Mucosa of descending colon (tissue), 3 donors: Measurements from ENCODE around the gene GADD45A. TPM values are rescaled to one million over a fixed set of nuclear protein-coding genes. Genes with fewer than 3 reads are reported as not detected.
"Not testable (repeated sequence)": the region's sequence is repeated elsewhere in the genome, so short reads cannot be mapped to it uniquely, and the experiment has no call there.

ENCODE experiments used
- ATAC-seq: fragments of 200-7000 bp; cut with Tn5 transposase; one replicate; pipeline ENCODE4 v1.9.1; 2020; ENCODE audit warnings: mild to moderate bottlenecking, moderate library complexity
- DNase-seq, 3 donors: peaks; one replicate each; pipeline ENCODE4 v3.0.0-alpha.2; 2020
- H3K36me3 ChIP-seq: fragments of 200-600 bp; one replicate; pipeline ENCODE4 v1.8.0; 2021; ENCODE audit warnings: low read depth, mild to moderate bottlenecking
- H3K4me1 ChIP-seq: fragments of 200-600 bp; one replicate; pipeline ENCODE4 v1.8.0; 2021; ENCODE audit warnings: low read depth, mild to moderate bottlenecking
- H3K4me3 ChIP-seq: fragments of 200-600 bp; one replicate; pipeline ENCODE4 v1.8.0; 2021; ENCODE audit warnings: mild to moderate bottlenecking
- H3K9me3 ChIP-seq: fragments of 200-600 bp; one replicate; pipeline ENCODE4 v1.8.0; 2021; ENCODE audit warnings: mild to moderate bottlenecking
- CTCF ChIP-seq: fragments of 200-600 bp; IDR thresholded peaks from one replicate; pipeline ENCODE4 v1.8.0; 2022; ENCODE audit warnings: antibody characterized with exemption, mild to moderate bottlenecking
- intact Hi-C, 2 donors: fragments of 100-400 bp; cut with DNase I in 1 of 2; cut with micrococcal nuclease in 1 of 2; formaldehyde crosslinking; loops; one replicate each; pipeline versions ENCODE4 v1.11.0 to v1.11.1; 2022; cut with DNase I, micrococcal nuclease
- total RNA-seq, 3 donors: library from RNA; stranded (reverse); fragmentation: NEBNext Ultra II Directional in 2 of 3; extraction: Animal tissue kit (Norgen Biotek cat#: 25700) in 2 of 3; gene quantifications; one replicate each; pipeline versions ENCODE4 v1.2.1 to v1.2.4, GENCODE V29; 2021 to 2023
- donor health status: DM: no; HTN: no; CAD: no; lungs with moderate emphysema.
- donor health status: DM: no; HTN: no; CAD: no.
- donor health status: DM: no; HTN: yes; CAD: no.

Gene GADD45A
- total RNA-seq, 3 donors from 2014 or later = 19.5 to 40.3 (median 27.1) TPM

DNA sequence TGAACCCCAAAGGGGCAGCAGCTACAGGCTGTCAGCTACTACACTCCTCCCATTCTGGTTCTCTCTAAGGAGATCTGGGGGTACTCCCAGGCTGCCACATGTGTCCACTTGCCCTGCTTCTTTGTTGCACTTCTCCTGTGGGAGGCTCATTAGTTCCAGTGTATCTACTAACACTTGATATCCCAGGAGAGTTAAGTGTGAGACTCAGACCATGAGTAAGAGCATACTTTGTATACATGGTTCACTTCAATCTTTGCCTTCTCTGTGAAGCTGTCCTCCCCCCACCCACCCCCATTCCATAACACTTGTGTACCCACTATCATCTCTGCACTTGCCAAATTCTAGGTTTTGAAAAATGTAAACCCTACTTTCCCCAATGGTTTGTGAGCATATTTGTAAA lies 34.9 kb upstream of the GADD45A start:
- Histone ChIP-seq H3K9me3 (no peaks in the 10 kb centered on the region), H3K4me3 (no peak overlapping the region), H3K4me1 (peaks cover 16% of the 10 kb centered on the region), H3K36me3 (no peaks in the 10 kb centered on the region)
- intact Hi-C loops = no loop called here
- DNase-seq (no peak), ATAC-seq (no peak)
- no peak for TF ChIP-seq CTCF

- Histone ChIP-seq H3K4me3 (no peak overlapping the region), H3K36me3 (no peaks in the 10 kb centered on the region), H3K4me1 (peaks cover 16% of the 10 kb centered on the region), H3K9me3 (no peaks in the 10 kb centered on the region)
- no peak for TF ChIP-seq CTCF
- intact Hi-C loops = no loop called here
- DNase-seq (no peak), ATAC-seq (no peak)
Observed at GRCh38 chr1:67651031-67651430, 34.0 kb upstream of the GADD45A start.

GRCh38 chr1:67652800-67653199 lies 32.2 kb upstream of the GADD45A start:
- no peak for DNase-seq
- ATAC-seq = peak; percentile 48
- Histone ChIP-seq H3K36me3 (no peaks in the 10 kb centered on the region), H3K4me3 (no peak overlapping the region), H3K4me1 (no peaks in the 10 kb centered on the region), H3K9me3 (no peaks in the 10 kb centered on the region)
- intact Hi-C loops = no loop called here
- TF ChIP-seq CTCF = no peak

GRCh38 chr1:67653304-67653703 lies 31.7 kb upstream of the GADD45A start:
- ATAC-seq = no peak

DNA sequence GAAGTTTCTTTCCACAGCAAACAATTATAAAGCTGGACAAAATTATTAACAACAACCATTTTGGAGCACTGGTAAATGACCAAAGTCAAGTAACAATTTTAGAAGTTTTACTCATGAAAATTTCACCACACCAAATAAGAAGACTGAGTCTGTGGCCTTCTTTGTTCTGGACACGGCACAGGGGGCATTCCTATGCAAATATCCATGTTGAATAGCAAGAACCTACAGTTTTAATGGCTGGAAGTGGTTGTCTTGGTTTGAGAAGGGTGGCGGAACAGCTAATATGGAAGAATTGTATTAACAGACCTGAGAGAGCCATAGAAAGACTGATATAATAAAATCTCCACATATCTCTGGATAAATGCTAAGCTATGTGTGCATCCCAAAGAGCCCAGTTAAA lies 29.4 kb upstream of the GADD45A start:
- no peak for DNase-seq
- H3K4me3 ChIP-seq = no peak overlapping the region
- ATAC-seq = no peak
- intact Hi-C loops = no loop called here
- H3K36me3 ChIP-seq = no peaks in the 10 kb centered on the region
- no peaks in the 10 kb centered on the region for H3K9me3 ChIP-seq
- TF ChIP-seq CTCF = no peak
- no peaks in the 10 kb centered on the region for H3K4me1 ChIP-seq

More at GRCh38 chr1:67653304-67653703, 31.7 kb upstream of the GADD45A start:
- DNase-seq = no peak
- H3K36me3 ChIP-seq = no peaks in the 10 kb centered on the region
- intact Hi-C loops = no loop called here
- no peak overlapping the region for H3K4me3 ChIP-seq
- no peak for TF ChIP-seq CTCF
- H3K4me1 ChIP-seq = no peaks in the 10 kb centered on the region
- no peaks in the 10 kb centered on the region for H3K9me3 ChIP-seq

DNA sequence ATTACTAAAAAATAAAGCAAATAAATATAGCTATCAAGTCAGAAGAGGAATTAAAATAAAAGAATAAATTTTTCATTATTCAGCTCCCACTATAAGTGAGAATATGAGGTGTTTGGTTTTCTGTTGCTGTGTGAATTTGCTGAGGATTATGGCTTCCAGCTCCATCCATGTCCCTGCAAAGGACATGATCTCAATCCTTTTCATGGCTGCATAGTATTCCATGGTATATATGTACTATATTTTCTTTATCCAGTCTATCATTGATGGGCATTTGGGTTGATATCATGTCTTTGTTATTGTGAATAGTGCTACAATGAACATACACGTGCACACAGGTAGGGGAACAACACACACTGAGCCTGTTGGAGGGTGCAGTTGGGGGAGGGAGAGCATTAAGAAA lies 27.8 kb upstream of the GADD45A start:
- H3K9me3 ChIP-seq, DNase-seq, H3K36me3 ChIP-seq, intact Hi-C loops, H3K4me3 ChIP-seq, H3K4me1 ChIP-seq, ATAC-seq: not testable (repeated sequence)
